ENCODE data around the gene CLDND2. TPM values are rescaled to one million over a fixed set of nuclear protein-coding genes. Genes with fewer than 3 reads are reported as not detected.

CLDND2 gene
- polyA plus RNA-seq, 2 donors: 0.37 to 0.39 TPM

Other genes with a start within 250 kb of the CLDND2 start
- under 1 TPM; 0.26 to 0.28 TPM for gene SIGLEC9, start 244.1 kb downstream of the CLDND2 start, polyA plus RNA-seq
- gene SIGLEC7, start 226.7 kb downstream of the CLDND2 start, polyA plus RNA-seq: under 1 TPM; 0.12 to 0.18 TPM
- gene CD33, start 143.9 kb downstream of the CLDND2 start, polyA plus RNA-seq: under 1 TPM; 0.66 to 0.69 TPM
- gene SIGLECL1, start 117.9 kb downstream of the CLDND2 start, polyA plus RNA-seq: not detected
- gene IGLON5, start 57.4 kb downstream of the CLDND2 start, polyA plus RNA-seq: under 1 TPM; 0.15 to 0.22 TPM
- gene VSIG10L, start 26.9 kb downstream of the CLDND2 start, polyA plus RNA-seq: 100 to 1,000 TPM; 122 to 227 TPM
- gene ETFB, start 2.6 kb downstream of the CLDND2 start, polyA plus RNA-seq: 100 to 1,000 TPM; 127 to 181 TPM
- 1 to 10 TPM; 1.0 to 3.2 TPM for gene NKG7, start 3.7 kb upstream of the CLDND2 start, polyA plus RNA-seq
- gene LIM2, start 19.0 kb upstream of the CLDND2 start, polyA plus RNA-seq: not detected
- not detected for gene C19orf84, start 21.6 kb upstream of the CLDND2 start, polyA plus RNA-seq
- under 1 TPM; 0.65 to 0.79 TPM for gene SIGLEC10, start 48.6 kb upstream of the CLDND2 start, polyA plus RNA-seq
- under 1 TPM; 0.04 to 0.16 TPM for gene SIGLEC8, start 89.5 kb upstream of the CLDND2 start, polyA plus RNA-seq
- gene CEACAM18, start 109.5 kb upstream of the CLDND2 start, polyA plus RNA-seq: not detected
- under 1 TPM; 0.02 to 0.04 TPM for gene SIGLEC12, start 132.8 kb upstream of the CLDND2 start, polyA plus RNA-seq
- under 1 TPM in 1 of 2 donors, not detected in 1; 0.13 TPM for gene SIGLEC6, start 162.7 kb upstream of the CLDND2 start, polyA plus RNA-seq
- 1 to 10 TPM; 1.5 to 1.9 TPM for gene ZNF175, start 202.3 kb upstream of the CLDND2 start, polyA plus RNA-seq

All from esophagus (tissue), 2 donors.